GM13976 (cell line): ENCODE measurements around the gene MYPOP.

Experiments used
- DNase-seq: peaks from one replicate; pipeline ENCODE4 v3.0.0; 2012; ENCODE audit warnings: low spot score
- CTCF ChIP-seq: IDR thresholded peaks from 2 replicates; pipeline ENCODE4 v1.5.1; 2012; ENCODE audit warnings: borderline replicate concordance, mild to moderate bottlenecking; ENCODE audit not compliant: insufficient read depth; ENCODE audit errors: extremely low read depth, missing control alignments, control extremely low read depth
- in situ Hi-C: fragments of 300-500 bp; cut with MboI; formaldehyde crosslinking; loops from one replicate; pipeline ENCODE4 v1.12.0; 2022; ENCODE audit warnings: low sequenced_read_pairs, mixed read lengths, inconsistent platforms; ENCODE audit not compliant: unreplicated experiment

The MYPOP gene

GRCh38 chr19:45863840-45864628, 38.4 kb downstream of the MYPOP start, which contains the start of gene FOXA3:
Gene FOXA3, plus strand, starts transcription at chr19:45864326. Its CDS starts 131 bp downstream, at chr19:45864457.
- in situ Hi-C loops, result no loop called here
- DNase-seq, result peak; percentile 93
- peak; percentile 75 for TF ChIP-seq CTCF

GRCh38 chr19:45863335-45863839, 39.0 kb downstream of the MYPOP start:
- in situ Hi-C loops, result no loop called here
- TF ChIP-seq CTCF, result no peak
- DNase-seq, result no peak

GRCh38 chr19:45862564-45863334, 39.7 kb downstream of the MYPOP start, which contains the start of gene SYMPK:
Gene SYMPK, minus strand, starts transcription at chr19:45863147. Its CDS starts 8,652 bp downstream, at chr19:45854495.
- peak; percentile 100 for DNase-seq
- in situ Hi-C loops, result no loop called here
- no peak for TF ChIP-seq CTCF

GRCh38 chr19:45862271-45862563, 40.2 kb downstream of the MYPOP start:
- no peak for TF ChIP-seq CTCF
- no peak for DNase-seq
- in situ Hi-C loops, result no loop called here

GRCh38 chr19:45860359-45861259, 41.8 kb downstream of the MYPOP start:
- in situ Hi-C loops, result no loop called here
- no peak for TF ChIP-seq CTCF
- DNase-seq, result no peak
